GM12865 (cell line): Measurements from ENCODE around the gene TMUB1.
"Not testable (repeated sequence)": the region's sequence is repeated elsewhere in the genome, so short reads cannot be mapped to it uniquely, and the experiment has no call there.

Experiments used
- DNase-seq: peaks from one replicate; pipeline ENCODE4 v3.0.0; 2010; ENCODE audit warnings: low read depth
- H3K4me3 ChIP-seq: 2 replicates; pipeline ENCODE4 v1.5.1; 2011; ENCODE audit warnings: mild to moderate bottlenecking, low read depth, low read length, control low read depth
- CTCF ChIP-seq: IDR thresholded peaks from 2 replicates; pipeline ENCODE4 v1.5.1; 2011; ENCODE audit warnings: low read length, control low read depth, low read depth, inconsistent platforms; ENCODE audit not compliant: insufficient read depth; ENCODE audit errors: missing control alignments

TMUB1 gene

GRCh38 chr7:151047976-151048815 is 35.1 kb downstream of the TMUB1 start, which contains the start of gene ASIC3:
ASIC3 (plus strand) TSS chr7:151048531; CDS start chr7:151048886, 355 bp downstream.
- H3K4me3 ChIP-seq: no peak within 1 kb of the TSS
- no peak for DNase-seq
- TF ChIP-seq CTCF: no peak

- no peak overlapping the region for H3K4me3 ChIP-seq
- no peak for DNase-seq
- TF ChIP-seq CTCF: no peak
These were observed 36.4 kb downstream of the TMUB1 start for GRCh38 chr7:151046603-151047573.

GRCh38 chr7:151045967-151046366 is 37.3 kb downstream of the TMUB1 start:
- no peak overlapping the region for H3K4me3 ChIP-seq
- TF ChIP-seq CTCF: no peak
- no peak for DNase-seq

GRCh38 chr7:151045262-151045661 is 38.0 kb downstream of the TMUB1 start:
- no peak overlapping the region for H3K4me3 ChIP-seq
- no peak for TF ChIP-seq CTCF
- DNase-seq: no peak

GRCh38 chr7:151043959-151044358 is 39.3 kb downstream of the TMUB1 start:
- TF ChIP-seq CTCF: no peak
- no peak for DNase-seq
- H3K4me3 ChIP-seq: no peak overlapping the region

GRCh38 chr7:151043449-151043848 is 39.8 kb downstream of the TMUB1 start:
- DNase-seq, H3K4me3 ChIP-seq: not testable (repeated sequence)
